H1 (cell line): Measurements from ENCODE around the gene AMZ1. TPM values are rescaled to one million over a fixed set of nuclear protein-coding genes. Genes with fewer than 3 reads are reported as not detected.

ENCODE experiments used
- CTCF ChIA-PET: fragments of 300-600 bp; sonication (Branson Sonifier 250); formaldehyde crosslinking; loops from one replicate; lab custom pipeline; 2021; ENCODE audit not compliant: partially characterized antibody; lab: Charles Lee
- POLR2A ChIA-PET: fragments of 300-600 bp; sonication (Branson Sonifier 250); formaldehyde crosslinking; loops from one replicate; lab custom pipeline; 2021; ENCODE audit warnings: inconsistent platforms; ENCODE audit not compliant: partially characterized antibody; lab: Charles Lee
- DNase-seq, 2 experiments: peaks; one replicate each; pipeline versions ENCODE4 v3.0.0 to v3.0.0-alpha.2; 2010 to 2022; ENCODE audit warnings: low spot score in 2 of 2, low read depth in 1 of 2, mixed read lengths in 1 of 2
- FAIRE-seq: peaks from 2 replicates; lab custom pipeline; 2011; peaks lifted over from hg19 to GRCh38; lab: Jason Lieb, UNC
- H2AFZ ChIP-seq: 2 replicates; pipeline ENCODE4 v1.8.1; 2012; ENCODE audit warnings: low read length, inconsistent platforms
- H2AK5ac ChIP-seq: 2 replicates; pipeline ENCODE4 v1.6.1; 2013; ENCODE audit warnings: low read depth, low read length
- H2BK120ac ChIP-seq: replicated peaks from 2 replicates; pipeline ENCODE3; 2013; ENCODE audit warnings: low read depth, low read length, inconsistent platforms
- H2BK12ac ChIP-seq: 2 replicates; pipeline ENCODE4 v1.6.1; 2013; ENCODE audit warnings: low read depth, low read length
- H2BK15ac ChIP-seq: 2 replicates; pipeline ENCODE4 v1.6.1; 2013; ENCODE audit warnings: low read length
- H2BK20ac ChIP-seq: 2 replicates; pipeline ENCODE4 v1.6.1; 2013; ENCODE audit warnings: low read length
- H2BK5ac ChIP-seq: 2 replicates; pipeline ENCODE4 v1.6.1; 2013; ENCODE audit warnings: low read depth, low read length
- H3K14ac ChIP-seq: 2 replicates; pipeline ENCODE4 v1.6.1; 2013; ENCODE audit warnings: inconsistent platforms; ENCODE audit not compliant: insufficient read length
- H3K18ac ChIP-seq: 2 replicates; pipeline ENCODE4 v1.6.1; 2013; ENCODE audit warnings: low read length; ENCODE audit errors: extremely low read depth
- H3K23ac ChIP-seq: 2 replicates; pipeline ENCODE4 v1.6.1; 2013; ENCODE audit warnings: inconsistent platforms; ENCODE audit not compliant: insufficient read length
- H3K23me2 ChIP-seq: 2 replicates; pipeline ENCODE4 v1.6.1; 2013; ENCODE audit warnings: low read depth, low read length
- H3K27ac ChIP-seq: 2 replicates; pipeline ENCODE4 v1.6.1; 2011; ENCODE audit warnings: low read depth, low read length, inconsistent platforms
- H3K27me3 ChIP-seq, 4 experiments: replicated peaks in 1 of 4; 1 replicate in 1 of 4; 2 replicates in 3 of 4; pipeline versions ENCODE4 v1.6.1 to v1.8.1; 2011 to 2013; ENCODE audit warnings: low read length in 3 of 4, mild to moderate bottlenecking in 3 of 4, inconsistent platforms in 2 of 4, mixed read lengths in 2 of 4, moderate library complexity in 1 of 4; ENCODE audit not compliant: control insufficient read depth in 3 of 4, insufficient read depth in 3 of 4; ENCODE audit errors: extremely low read depth in 1 of 4
- H3K36me3 ChIP-seq, 4 experiments: 2 replicates each; pipeline versions ENCODE4 v1.6.1 to v1.8.1; 2011 to 2013; ENCODE audit warnings: mild to moderate bottlenecking in 4 of 4, low read length in 3 of 4, moderate library complexity in 2 of 4, control low read depth in 1 of 4, inconsistent platforms in 1 of 4; ENCODE audit not compliant: insufficient read depth in 4 of 4, control insufficient read depth in 2 of 4
- H3K4ac ChIP-seq: replicated peaks from 2 replicates; pipeline ENCODE3; 2013; ENCODE audit warnings: low read length, low read depth, mixed read lengths, inconsistent platforms; ENCODE audit not compliant: insufficient read length
- H3K4me1 ChIP-seq, 4 experiments: replicated peaks in 1 of 4; 1 replicate in 1 of 4; 2 replicates in 3 of 4; pipeline versions ENCODE4 v1.6.1 to v1.8.1; 2011 to 2013; ENCODE audit warnings: low read length in 3 of 4, inconsistent platforms in 2 of 4, mixed read lengths in 1 of 4; ENCODE audit not compliant: insufficient read depth in 4 of 4, control insufficient read depth in 3 of 4
- H3K4me2 ChIP-seq, 2 experiments: 2 replicates each; pipeline versions ENCODE4 v1.6.1 to v1.8.1; 2011 to 2013; ENCODE audit warnings: low read depth in 2 of 2, low read length in 2 of 2, control low read depth in 1 of 2, inconsistent platforms in 1 of 2, mild to moderate bottlenecking in 1 of 2; ENCODE audit not compliant: insufficient read depth in 1 of 2
- H3K4me3 ChIP-seq, 4 experiments: fragments of 200-600, 300-600 bp in 1 of 4; sonication (generic), shearing (Covaris generic), sonication (Bioruptor Twin) in 1 of 4; 2 replicates each; pipeline versions ENCODE4 v1.5.1 to v1.8.1; 2011 to 2016; ENCODE audit warnings: low read length in 4 of 4, low read depth in 3 of 4, control low read depth in 2 of 4, inconsistent platforms in 2 of 4, mild to moderate bottlenecking in 2 of 4, mixed read lengths in 1 of 4, moderate library complexity in 1 of 4; ENCODE audit not compliant: insufficient read depth in 2 of 4; ENCODE audit errors: extremely low read depth in 1 of 4
- H3K56ac ChIP-seq: replicated peaks from 2 replicates; pipeline ENCODE3; 2013; ENCODE audit warnings: low read depth, mild to moderate bottlenecking, mixed read lengths, low read length, inconsistent platforms; ENCODE audit not compliant: insufficient read length
- H3K79me1 ChIP-seq: 2 replicates; pipeline ENCODE4 v1.6.1; 2013; ENCODE audit warnings: low read depth, low read length, control low read depth
- H3K79me2 ChIP-seq, 2 experiments: 2 replicates each; pipeline versions ENCODE4 v1.6.1 to v1.8.1; 2012 to 2013; ENCODE audit warnings: low read length in 2 of 2, mild to moderate bottlenecking in 2 of 2, inconsistent platforms in 1 of 2; ENCODE audit not compliant: insufficient read depth in 2 of 2, control insufficient read depth in 1 of 2
- H3K9ac ChIP-seq, 4 experiments: replicated peaks in 1 of 4; 1 replicate in 1 of 4; 2 replicates in 3 of 4; pipeline versions ENCODE4 v1.6.1 to v1.8.1; 2011 to 2013; ENCODE audit warnings: low read depth in 3 of 4, low read length in 3 of 4, control low read depth in 2 of 4, mild to moderate bottlenecking in 2 of 4, moderate library complexity in 2 of 4, inconsistent platforms in 1 of 4; ENCODE audit errors: extremely low read depth in 1 of 4
- H3K9me3 ChIP-seq, 2 experiments: 2 replicates each; pipeline versions ENCODE4 v1.6.1 to v1.8.1; 2012 to 2013; ENCODE audit warnings: mild to moderate bottlenecking in 2 of 2, moderate library complexity in 2 of 2, control low read depth in 1 of 2, inconsistent platforms in 1 of 2, low read depth in 1 of 2, low read length in 1 of 2, mixed read lengths in 1 of 2; ENCODE audit not compliant: insufficient read depth in 2 of 2
- H4K20me1 ChIP-seq, 2 experiments: replicated peaks in 1 of 2; 2 replicates each; pipeline versions ENCODE3 to v1.8.1; 2011 to 2013; ENCODE audit warnings: inconsistent platforms in 2 of 2, low read length in 2 of 2, mild to moderate bottlenecking in 1 of 2; ENCODE audit not compliant: insufficient read depth in 2 of 2, control insufficient read depth in 1 of 2
- H4K5ac ChIP-seq: 2 replicates; pipeline ENCODE4 v1.6.1; 2013; ENCODE audit warnings: low read length, low read depth, mixed read lengths, inconsistent platforms; ENCODE audit not compliant: insufficient read length
- H4K8ac ChIP-seq: 2 replicates; pipeline ENCODE4 v1.8.0; 2013; ENCODE audit warnings: mild to moderate bottlenecking, moderate library complexity, low read length, inconsistent platforms; ENCODE audit not compliant: insufficient read depth; ENCODE audit errors: extremely low read depth
- H4K91ac ChIP-seq: replicated peaks from 2 replicates; pipeline ENCODE3; 2013; ENCODE audit warnings: low read length, mixed read lengths, inconsistent platforms; ENCODE audit not compliant: insufficient read length
- WGBS, 2 experiments: shearing (Covaris generic) in 1 of 2; methylation state at CpG; one replicate each; pipeline versions ENCODE4 v1.1.6 to v1.1.7; 2013 to 2015; ENCODE audit warnings: low lambda C conversion rate in 2 of 2, mixed read lengths in 2 of 2, inconsistent platforms in 1 of 2, low coverage in 1 of 2, missing lambda C conversion rate in 1 of 2; ENCODE audit not compliant: insufficient replicate concordance in 2 of 2, insufficient coverage in 1 of 2, insufficient read length in 1 of 2; ENCODE audit errors: extremely low coverage in 1 of 2, missing lambda C conversion rate in 1 of 2; 5-methylcytosine and 5-hydroxymethylcytosine counted together
- polyA plus RNA-seq, 7 experiments: library from polyadenylated mRNA; depleted of rRNA in 3 of 7; stranded (reverse) in 5 of 7; unstranded in 2 of 7; fragments of >200 nt in 5 of 7; fragments of 200-250 nt in 2 of 7; gene quantifications; 1 replicate in 5 of 7; 2 replicates in 1 of 7; 4 replicates in 1 of 7; pipeline versions ENCODE4 v1.2.1 to v1.2.3, GENCODE V29; 2011 to 2013; ENCODE audit warnings: missing spikeins in 2 of 7, mixed read lengths in 2 of 7
- total RNA-seq: library from RNA; stranded (reverse); fragmentation: NEBNext Ultra II Directional; extraction: Animal tissue kit (Norgen Biotek cat#: 25700); gene quantifications from 2 replicates; pipeline ENCODE4 v1.2.1, GENCODE V29; 2021
- TF ChIP-seq, protein P1 (sequence below): IDR thresholded peaks from 2 replicates; pipeline ENCODE4 v1.6.1; 2011; ENCODE audit warnings: low read depth, mild to moderate bottlenecking, low read length; ENCODE audit not compliant: insufficient read depth

The AMZ1 gene
- total and polyA plus RNA-seq, 2 of the 8 experiments (the other 6 are each of a cell fraction or from before 2014, with no cell fraction given), result 0.59 to 1.4 TPM

DNA sequence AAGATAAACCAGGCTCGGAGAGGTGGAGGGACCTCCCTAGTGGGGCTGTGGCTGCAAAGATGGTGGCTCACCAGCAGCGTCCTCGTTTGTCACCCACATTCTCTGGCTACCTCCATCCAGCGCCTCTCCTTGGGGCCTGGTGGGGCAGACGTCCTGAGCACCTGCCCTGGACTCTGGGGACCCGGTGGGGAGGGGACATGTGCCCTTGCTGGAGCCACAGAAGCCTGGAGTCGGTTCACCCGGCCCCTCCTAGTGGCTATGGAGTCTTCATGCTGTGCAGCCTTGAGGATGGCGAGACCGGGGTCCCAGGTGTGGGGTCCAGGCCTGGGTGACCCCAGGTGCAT, 41.7 kb upstream of the AMZ1 start:
- Histone ChIP-seq H2BK120ac (no peak overlapping the region), H3K79me2 (peaks cover 0 to 29% of the 10 kb centered on the region in 2 experiments; a peak in 2 of 4 replicates), H3K27me3 (no peaks in the 10 kb centered on the region), H3K9ac (no peak overlapping the region), H3K9me3 (no peaks in the 10 kb centered on the region), H4K5ac (peak overlapping the region; percentile 60), H2BK20ac (no peak overlapping the region; the same call in 1 of the 2 replicates), H3K18ac (peak overlapping the region; percentile 98), H3K27ac (peak overlapping the region; percentile 37; the same call in 1 of the 2 replicates), H2BK12ac (no peak overlapping the region), H3K56ac (no peak overlapping the region), H3K4me3 (peak overlapping the region in 1 of 4 experiments; percentile 22; a peak in 1 of 8 replicates), H3K79me1 (peaks cover 13% of the 10 kb centered on the region; the same call in 1 of the 2 replicates), H4K91ac (peak overlapping the region; percentile 55), H4K20me1 (peaks cover 21 to 38% of the 10 kb centered on the region in 2 experiments), H4K8ac (no peak overlapping the region), H2AFZ (no peak overlapping the region), H3K4ac (no peak overlapping the region), H2AK5ac (peak overlapping the region; percentile 86; the same call in 1 of the 2 replicates), H2BK5ac (peak overlapping the region; percentile 67), H3K4me1 (peaks cover 3 to 36% (median 29%) of the 10 kb centered on the region in 4 experiments), H3K4me2 (peak overlapping the region; percentile 8 to 25; a peak in 2 of 4 replicates), H3K36me3 (peaks cover 0 to 27% (median 11%) of the 10 kb centered on the region in 4 experiments; a peak in 6 of 8 replicates), H3K23ac (no peak overlapping the region), H2BK15ac (peak overlapping the region; percentile 31; the same call in 1 of the 2 replicates), H3K23me2 (no peaks in the 10 kb centered on the region; the same call in 1 of the 2 replicates), H3K14ac (no peak overlapping the region)
- CTCF ChIA-PET, result interaction anchor here (1.0 to 3.7 kb wide), 4 partner anchors 14 to 38 kb away, joined by 4 to 26 read pairs (median 5); no protein-coding TSS in a partner anchor
- FAIRE-seq (no peak), DNase-seq (no peak)
- TF ChIP-seq, protein P1, sequence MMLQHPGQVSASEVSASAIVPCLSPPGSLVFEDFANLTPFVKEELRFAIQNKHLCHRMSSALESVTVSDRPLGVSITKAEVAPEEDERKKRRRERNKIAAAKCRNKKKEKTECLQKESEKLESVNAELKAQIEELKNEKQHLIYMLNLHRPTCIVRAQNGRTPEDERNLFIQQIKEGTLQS, result no peak
- WGBS, 2 experiments, result 86% methylated on average over 9 of the region's 10 CpGs; no CpG with 5 or more reads in 1 of the 2 experiments
- POLR2A ChIA-PET, result interaction anchor here (1.7 to 6.8 kb wide), 5 partner anchors 8 to 121 kb away, joined by 5 to 52 read pairs (median 13); partner anchors contain the start of gene TTYH3
